Colonic mucosa (tissue), 4 donors: ENCODE data around the gene ASTN2. TPM values are rescaled to one million over a fixed set of nuclear protein-coding genes. Genes with fewer than 3 reads are reported as not detected.
A peak's percentile ranks its signal among the peaks of the same experiment; 100 is the strongest.

ENCODE experiments used
- DNase-seq: peaks from one replicate; pipeline ENCODE4 v3.0.0-alpha.2; 2020
- H3K27ac ChIP-seq: fragments of 200-600 bp; one replicate; pipeline ENCODE4 v1.8.0; 2021
- H3K27me3 ChIP-seq: fragments of 200-600 bp; one replicate; pipeline ENCODE4 v1.8.0; 2021
- H3K36me3 ChIP-seq: fragments of 200-600 bp; one replicate; pipeline ENCODE4 v1.8.0; 2021
- H3K4me1 ChIP-seq: fragments of 200-600 bp; one replicate; pipeline ENCODE4 v1.8.0; 2021; ENCODE audit warnings: mild to moderate bottlenecking
- H3K4me3 ChIP-seq: fragments of 200-600 bp; one replicate; pipeline ENCODE4 v1.8.0; 2021
- H3K9ac ChIP-seq, 2 donors: one replicate each; pipeline ENCODE4 v1.7.0; 2013; ENCODE audit warnings: control low read depth in 2 of 2, low read depth in 2 of 2, low read length in 2 of 2
- H3K9me3 ChIP-seq: fragments of 200-600 bp; one replicate; pipeline ENCODE4 v1.8.0; 2021
- CTCF ChIP-seq: fragments of 200-600 bp; IDR thresholded peaks from one replicate; pipeline ENCODE4 v1.8.0; 2022; ENCODE audit warnings: antibody characterized with exemption, mild to moderate bottlenecking
- intact Hi-C: fragments of 100-400 bp; cut with DNase I; formaldehyde crosslinking; loops from one replicate; pipeline ENCODE4 v1.14.1; 2022
- total RNA-seq, 2 donors: library from RNA; stranded (reverse); fragmentation: NEBNext Ultra II Directional in 1 of 2; extraction: Animal tissue kit (Norgen Biotek cat#: 25700) in 1 of 2; gene quantifications; one replicate each; pipeline ENCODE4 v1.2.1, GENCODE V29; 2021
- donor health status: healthy.
- donor health status: DM: no; HTN: no; CAD: no.
- donor health status: DM: no; HTN: no; CAD: no.

Gene ASTN2
- total RNA-seq, 2 donors from 2014 or later: 2.5 to 6.1 TPM

- intact Hi-C loops: no loop called here
- Histone ChIP-seq H3K4me1 (no peaks in the 10 kb centered on the region), H3K27me3 (no peaks in the 10 kb centered on the region), H3K27ac (peak overlapping the region; percentile 0), H3K4me3 (no peak overlapping the region), H3K9ac (peak overlapping the region in 1 of 2 donors; percentile 15), H3K9me3 (no peaks in the 10 kb centered on the region), H3K36me3 (no peaks in the 10 kb centered on the region)
- TF ChIP-seq CTCF: no peak
- no peak for DNase-seq
Observed at GRCh38 chr9:116550696-116551436, 864.0 kb downstream of the ASTN2 start.

- Histone ChIP-seq H3K9ac (peak overlapping the region in 1 of 2 donors; percentile 15), H3K9me3 (no peaks in the 10 kb centered on the region), H3K27ac (peak overlapping the region; percentile 15), H3K36me3 (no peaks in the 10 kb centered on the region), H3K27me3 (no peaks in the 10 kb centered on the region), H3K4me3 (no peak overlapping the region), H3K4me1 (no peaks in the 10 kb centered on the region)
- DNase-seq: no peak
- intact Hi-C loops: no loop called here
- no peak for TF ChIP-seq CTCF
Observed at GRCh38 chr9:116549786-116550660, 864.8 kb downstream of the ASTN2 start.

GRCh38 chr9:116549061-116549664 lies 865.7 kb downstream of the ASTN2 start:
- H3K9ac ChIP-seq: no peak overlapping the region
- H3K9me3 ChIP-seq: no peaks in the 10 kb centered on the region
- H3K27ac ChIP-seq: peak overlapping the region; percentile 15
- TF ChIP-seq CTCF: no peak
- no peak overlapping the region for H3K4me3 ChIP-seq
- H3K4me1 ChIP-seq: no peaks in the 10 kb centered on the region
- H3K36me3 ChIP-seq: no peaks in the 10 kb centered on the region
- DNase-seq: peak; percentile 62
- H3K27me3 ChIP-seq: no peaks in the 10 kb centered on the region
- intact Hi-C loops: no loop called here

- DNase-seq: no peak
- Histone ChIP-seq H3K36me3 (no peaks in the 10 kb centered on the region), H3K27ac (peak overlapping the region; percentile 34), H3K27me3 (no peaks in the 10 kb centered on the region), H3K4me3 (no peak overlapping the region), H3K4me1 (no peaks in the 10 kb centered on the region), H3K9me3 (no peaks in the 10 kb centered on the region), H3K9ac (no peak overlapping the region)
- no peak for TF ChIP-seq CTCF
- intact Hi-C loops: no loop called here
Observed at GRCh38 chr9:116547729-116548426, 867.0 kb downstream of the ASTN2 start.
